Ascending aorta (tissue), 2 donors: ENCODE data around the gene B3GAT2. TPM values are rescaled to one million over a fixed set of nuclear protein-coding genes. Genes with fewer than 3 reads are reported as not detected.

ENCODE experiments used
- DNase-seq, 2 donors: peaks; one replicate each; pipeline ENCODE4 v3.0.0-alpha.2; 2019; ENCODE audit warnings: low spot score in 2 of 2
- H3K27ac ChIP-seq, 2 donors: fragments of 200-600 bp; sonication (generic); one replicate each; pipeline ENCODE4 v1.5.1; 2016 to 2017; ENCODE audit warnings: mild to moderate bottlenecking in 1 of 2
- H3K27me3 ChIP-seq: fragments of 200-600 bp; sonication (generic); one replicate; pipeline ENCODE4 v1.5.1; 2017
- H3K36me3 ChIP-seq, 2 donors: fragments of 200-600 bp; sonication (generic); one replicate each; pipeline ENCODE4 v1.5.1; 2016
- H3K4me1 ChIP-seq, 2 donors: fragments of 200-600 bp; sonication (generic); one replicate each; pipeline ENCODE4 v1.5.1; 2016 to 2017; ENCODE audit warnings: mild to moderate bottlenecking in 1 of 2
- H3K4me3 ChIP-seq, 2 donors: fragments of 200-600 bp; sonication (generic); one replicate each; pipeline ENCODE4 v1.5.1; 2016 to 2017; ENCODE audit warnings: mild to moderate bottlenecking in 1 of 2
- H3K9me3 ChIP-seq, 2 donors: fragments of 200-600 bp; sonication (generic); one replicate each; pipeline ENCODE4 v1.5.1; 2016
- CTCF ChIP-seq, 3 experiments: fragments of 200-600 bp in 2 of 3; fragments of 450-650 bp in 1 of 3; sonication (generic) in 2 of 3; IDR thresholded peaks; one replicate each; pipeline ENCODE4 v1.5.1; 2016 to 2019; ENCODE audit warnings: antibody characterized with exemption in 3 of 3, mild to moderate bottlenecking in 1 of 3, moderate library complexity in 1 of 3
- intact Hi-C: fragments of 100-400 bp; cut with DNase I; formaldehyde crosslinking; loops from one replicate; pipeline ENCODE4 v1.15.1; 2023
- total RNA-seq: library from RNA; depleted of rRNA; stranded (reverse); fragments of >200 nt; gene quantifications from one replicate; pipeline ENCODE4 v1.1.0, GENCODE V29; 2016

The B3GAT2 gene
- total RNA-seq, 1 donor from 2014 or later, result not detected

GRCh38 chr6:70863343-70863742 lies 93.5 kb downstream of the B3GAT2 start:
- Histone ChIP-seq H3K27me3 (no peaks in the 10 kb centered on the region), H3K4me3 (no peak overlapping the region), H3K9me3 (no peaks in the 10 kb centered on the region), H3K36me3 (peaks cover 3 to 24% of the 10 kb centered on the region in 2 donors), H3K4me1 (no peaks in the 10 kb centered on the region), H3K27ac (no peak overlapping the region)
- DNase-seq, result no peak
- TF ChIP-seq CTCF (IDR thresholded peaks at IDR 0.05), result no peak
- intact Hi-C loops, result no loop called here

- no peaks in the 10 kb centered on the region for H3K9me3 ChIP-seq
- H3K4me1 ChIP-seq, result no peaks in the 10 kb centered on the region
- no peak for TF ChIP-seq CTCF (IDR thresholded peaks at IDR 0.05)
- no peak overlapping the region for H3K27ac ChIP-seq
- DNase-seq, result no peak
- H3K36me3 ChIP-seq, result peaks cover 3 to 34% of the 10 kb centered on the region in 2 donors
- no peaks in the 10 kb centered on the region for H3K27me3 ChIP-seq
- no peak overlapping the region for H3K4me3 ChIP-seq
- intact Hi-C loops, result no loop called here
These were observed 95.9 kb downstream of the B3GAT2 start for GRCh38 chr6:70860920-70861319.

- Histone ChIP-seq H3K27ac (no peak overlapping the region), H3K36me3 (peaks cover 3 to 34% of the 10 kb centered on the region in 2 donors), H3K4me3 (no peak overlapping the region), H3K27me3 (no peaks in the 10 kb centered on the region), H3K4me1 (no peaks in the 10 kb centered on the region), H3K9me3 (no peaks in the 10 kb centered on the region)
- no peak for TF ChIP-seq CTCF (IDR thresholded peaks at IDR 0.05)
- intact Hi-C loops, result no loop called here
- no peak for DNase-seq
These were observed 96.8 kb downstream of the B3GAT2 start for GRCh38 chr6:70860045-70860444.

GRCh38 chr6:70857387-70858077 lies 99.3 kb downstream of the B3GAT2 start:
- peaks cover 3 to 34% of the 10 kb centered on the region in 2 donors for H3K36me3 ChIP-seq
- no peaks in the 10 kb centered on the region for H3K4me1 ChIP-seq
- H3K4me3 ChIP-seq, result no peak overlapping the region
- no peak for TF ChIP-seq CTCF (IDR thresholded peaks at IDR 0.05)
- intact Hi-C loops, result no loop called here
- DNase-seq, result no peak
- H3K9me3 ChIP-seq, result no peaks in the 10 kb centered on the region
- no peaks in the 10 kb centered on the region for H3K27me3 ChIP-seq
- H3K27ac ChIP-seq, result no peak overlapping the region

- TF ChIP-seq CTCF (IDR thresholded peaks at IDR 0.05), result no peak
- intact Hi-C loops, result no loop called here
- DNase-seq, result no peak
- Histone ChIP-seq H3K4me1 (no peaks in the 10 kb centered on the region), H3K27ac (no peak overlapping the region), H3K36me3 (peaks cover 0 to 7% of the 10 kb centered on the region in 2 donors), H3K4me3 (no peak overlapping the region), H3K9me3 (no peaks in the 10 kb centered on the region), H3K27me3 (no peaks in the 10 kb centered on the region)
These were observed 104.1 kb downstream of the B3GAT2 start for GRCh38 chr6:70852667-70853246.
